Mesendoderm (in vitro differentiated cells): ENCODE measurements around the gene CHM.
"Not testable (repeated sequence)": the region's sequence is repeated elsewhere in the genome, so short reads cannot be mapped to it uniquely, and the experiment has no call there.

Experiments used
- DNase-seq: peaks from one replicate; pipeline ENCODE4 v3.0.0; 2013
- H2AK5ac ChIP-seq: 2 replicates; pipeline ENCODE4 v1.6.1; 2013; ENCODE audit warnings: low read length, inconsistent platforms
- H2BK120ac ChIP-seq: 2 replicates; pipeline ENCODE4 v1.6.1; 2013; ENCODE audit warnings: low read depth, mild to moderate bottlenecking, low read length, moderate library complexity, mixed read lengths
- H2BK15ac ChIP-seq: replicated peaks from 2 replicates; pipeline ENCODE4 v1.6.1; 2013; ENCODE audit warnings: low read depth, mild to moderate bottlenecking, moderate library complexity
- H2BK5ac ChIP-seq: 2 replicates; pipeline ENCODE4 v1.6.1; 2013; ENCODE audit warnings: low read length, inconsistent platforms
- H3K18ac ChIP-seq: 2 replicates; pipeline ENCODE4 v1.6.1; 2013; ENCODE audit warnings: mild to moderate bottlenecking, low read length, mixed read lengths
- H3K23ac ChIP-seq: one replicate; pipeline ENCODE4 v1.6.1; 2013; ENCODE audit warnings: low read length
- H3K27ac ChIP-seq: 2 replicates; pipeline ENCODE4 v1.5.1; 2013; ENCODE audit warnings: low read depth, mild to moderate bottlenecking, inconsistent platforms, low read length, moderate library complexity
- H3K27me3 ChIP-seq: 2 replicates; pipeline ENCODE4 v1.6.1; 2013; ENCODE audit warnings: low read length, control low read depth, mild to moderate bottlenecking, inconsistent platforms; ENCODE audit not compliant: insufficient read depth, poor library complexity
- H3K36me3 ChIP-seq: 2 replicates; pipeline ENCODE4 v1.6.1; 2013; ENCODE audit warnings: low read length, inconsistent platforms; ENCODE audit not compliant: control insufficient read depth, insufficient read depth
- H3K4ac ChIP-seq: one replicate; pipeline ENCODE4 v1.6.1; 2013; ENCODE audit warnings: low read depth, mild to moderate bottlenecking, low read length, moderate library complexity
- H3K4me1 ChIP-seq: 2 replicates; pipeline ENCODE4 v1.6.1; 2013; ENCODE audit warnings: low read depth, low read length, inconsistent platforms; ENCODE audit not compliant: control insufficient read depth
- H3K4me2 ChIP-seq: 2 replicates; pipeline ENCODE4 v1.6.1; 2013; ENCODE audit warnings: low read length
- H3K4me3 ChIP-seq: 2 replicates; pipeline ENCODE4 v1.5.1; 2013; ENCODE audit warnings: mild to moderate bottlenecking, low read length
- H3K56ac ChIP-seq: one replicate; pipeline ENCODE4 v1.6.1; 2013; ENCODE audit warnings: low read length
- H3K79me1 ChIP-seq: 2 replicates; pipeline ENCODE4 v1.6.1; 2013; ENCODE audit warnings: low read length, inconsistent platforms
- H3K79me2 ChIP-seq: 2 replicates; pipeline ENCODE4 v1.6.1; 2013; ENCODE audit warnings: mild to moderate bottlenecking, low read length; ENCODE audit not compliant: control insufficient read depth, insufficient read depth
- H3K9ac ChIP-seq: 2 replicates; pipeline ENCODE4 v1.6.1; 2013; ENCODE audit warnings: low read length, inconsistent platforms
- H4K5ac ChIP-seq: one replicate; pipeline ENCODE4 v1.6.1; 2013; ENCODE audit warnings: low read length
- H4K8ac ChIP-seq: one replicate; pipeline ENCODE4 v1.6.1; 2013; ENCODE audit warnings: low read depth, mild to moderate bottlenecking, control low read depth, low read length, moderate library complexity
- WGBS: extraction: QIAGEN DNeasy Blood & Tissue Kit; methylation state at CpG from one replicate; pipeline ENCODE4 v1.1.7; 2013; ENCODE audit warnings: low lambda C conversion rate, missing lambda C conversion rate; ENCODE audit not compliant: insufficient coverage; ENCODE audit errors: extremely low coverage; 5-methylcytosine and 5-hydroxymethylcytosine counted together

Gene CHM

GRCh38 chrX:85977218-85977617 is 70.1 kb downstream of the CHM start:
- H3K4me2 ChIP-seq, result no peak overlapping the region

GRCh38 chrX:85972351-85972750 is 75.0 kb downstream of the CHM start:
- H3K4ac ChIP-seq, DNase-seq, H3K27ac ChIP-seq, H3K27me3 ChIP-seq, H2AK5ac ChIP-seq, H3K79me2 ChIP-seq, H3K23ac ChIP-seq, H4K8ac ChIP-seq, H4K5ac ChIP-seq, H3K79me1 ChIP-seq, H3K4me2 ChIP-seq, H2BK5ac ChIP-seq, H2BK15ac ChIP-seq, H3K56ac ChIP-seq, H3K36me3 ChIP-seq, H3K4me1 ChIP-seq, H3K18ac ChIP-seq, H3K9ac ChIP-seq, H2BK120ac ChIP-seq, H3K4me3 ChIP-seq: not testable (repeated sequence)
- WGBS, result no CpG with 5 or more reads among the region's 33 CpGs

More at GRCh38 chrX:85977218-85977617, 70.1 kb downstream of the CHM start:
- Histone ChIP-seq H3K27me3 (no peaks in the 10 kb centered on the region), H2BK15ac (no peak overlapping the region), H3K4me3 (no peak overlapping the region), H3K79me1 (no peaks in the 10 kb centered on the region), H3K4ac (no peak overlapping the region), H3K23ac (no peak overlapping the region), H3K27ac (no peak overlapping the region), H3K36me3 (no peaks in the 10 kb centered on the region), H3K79me2 (no peaks in the 10 kb centered on the region), H2BK120ac (no peak overlapping the region), H4K8ac (no peak overlapping the region), H3K56ac (no peak overlapping the region), H4K5ac (no peak overlapping the region), H3K9ac (no peak overlapping the region), H2BK5ac (no peak overlapping the region), H2AK5ac (no peak overlapping the region), H3K18ac (no peak overlapping the region), H3K4me1 (no peaks in the 10 kb centered on the region)
- DNase-seq, result no peak
- WGBS, result no CpG with 5 or more reads among the region's 3 CpGs

GRCh38 chrX:85964744-85965143 is 82.6 kb downstream of the CHM start:
- Histone ChIP-seq H3K9ac (no peak overlapping the region), H3K79me1 (no peaks in the 10 kb centered on the region), H3K18ac (no peak overlapping the region), H4K5ac (no peak overlapping the region), H3K27ac (no peak overlapping the region), H3K23ac (no peak overlapping the region), H2BK120ac (no peak overlapping the region), H3K4me1 (no peaks in the 10 kb centered on the region), H3K56ac (no peak overlapping the region), H3K36me3 (no peaks in the 10 kb centered on the region), H2BK15ac (no peak overlapping the region), H3K79me2 (no peaks in the 10 kb centered on the region), H2BK5ac (no peak overlapping the region), H3K4me3 (no peak overlapping the region), H2AK5ac (no peak overlapping the region), H3K4ac (no peak overlapping the region), H3K27me3 (no peaks in the 10 kb centered on the region), H3K4me2 (no peak overlapping the region), H4K8ac (no peak overlapping the region)
- no peak for DNase-seq
- WGBS, result 100% methylated on average over 1 of the region's 2 CpGs

- Histone ChIP-seq H3K9ac (no peak overlapping the region), H3K18ac (no peak overlapping the region), H3K79me1 (no peaks in the 10 kb centered on the region), H3K4ac (no peak overlapping the region), H3K4me2 (no peak overlapping the region), H4K5ac (no peak overlapping the region), H3K56ac (no peak overlapping the region), H3K23ac (no peak overlapping the region), H3K79me2 (no peaks in the 10 kb centered on the region), H3K27ac (no peak overlapping the region), H3K4me3 (no peak overlapping the region), H3K36me3 (no peaks in the 10 kb centered on the region), H2BK5ac (no peak overlapping the region), H2BK120ac (no peak overlapping the region), H2AK5ac (no peak overlapping the region), H3K27me3 (no peaks in the 10 kb centered on the region), H3K4me1 (no peaks in the 10 kb centered on the region), H2BK15ac (no peak overlapping the region), H4K8ac (no peak overlapping the region)
- WGBS, result no CpG with 5 or more reads among the region's 5 CpGs
- DNase-seq, result peak; percentile 64
Observed at GRCh38 chrX:85963736-85964135, 83.6 kb downstream of the CHM start.

- Histone ChIP-seq H3K4me1 (no peaks in the 10 kb centered on the region), H2BK15ac (no peak overlapping the region), H3K4me2 (no peak overlapping the region), H3K56ac (no peak overlapping the region), H2BK120ac (no peak overlapping the region), H3K4ac (no peak overlapping the region), H3K27ac (no peak overlapping the region), H3K36me3 (no peaks in the 10 kb centered on the region), H3K23ac (no peak overlapping the region), H3K4me3 (no peak overlapping the region), H3K9ac (no peak overlapping the region), H3K79me2 (no peaks in the 10 kb centered on the region), H3K79me1 (no peaks in the 10 kb centered on the region), H3K27me3 (no peaks in the 10 kb centered on the region), H4K5ac (no peak overlapping the region), H3K18ac (no peak overlapping the region), H4K8ac (no peak overlapping the region), H2BK5ac (no peak overlapping the region), H2AK5ac (no peak overlapping the region)
- no peak for DNase-seq
- WGBS, result no CpG with 5 or more reads among the region's 3 CpGs
Observed at GRCh38 chrX:85955510-85955909, 91.8 kb downstream of the CHM start.

- H3K79me1 ChIP-seq, H3K23ac ChIP-seq, H2BK120ac ChIP-seq, H3K36me3 ChIP-seq, H3K27me3 ChIP-seq, H3K27ac ChIP-seq, H2BK15ac ChIP-seq, H3K56ac ChIP-seq, H4K5ac ChIP-seq, H3K79me2 ChIP-seq, H3K9ac ChIP-seq, H4K8ac ChIP-seq, H3K4me1 ChIP-seq, H2AK5ac ChIP-seq, H3K4me3 ChIP-seq, H3K4me2 ChIP-seq, H2BK5ac ChIP-seq, H3K4ac ChIP-seq, DNase-seq, H3K18ac ChIP-seq: not testable (repeated sequence)
- no CpG with 5 or more reads among the region's 4 CpGs for WGBS
Observed at GRCh38 chrX:85944751-85945150, 102.6 kb downstream of the CHM start.
